HepG2 (cell line): ENCODE results near the gene ZNF446.

ENCODE experiments used
- ATAD3A ChIP-seq: sonication (generic); formaldehyde crosslinking; IDR thresholded peaks from 2 replicates; pipeline ENCODE4 v1.4.0; 2020; ENCODE audit warnings: missing genetic modification reagents
- CREM ChIP-seq, 2 experiments: sonication (generic) in 1 of 2; formaldehyde crosslinking in 1 of 2; IDR thresholded peaks; 2 replicates each; pipeline versions ENCODE4 v1.4.0 to v1.6.1; 2016 to 2020; ENCODE audit warnings: antibody characterized with exemption in 1 of 2, mild to moderate bottlenecking in 1 of 2, missing genetic modification reagents in 1 of 2
- EZH2 ChIP-seq: conservative IDR thresholded peaks from 2 replicates; pipeline ENCODE4 v1.6.1; 2012; ENCODE audit warnings: mild to moderate bottlenecking, low read depth, low read length, moderate library complexity
- RAD21 ChIP-seq: fragments of 450-650 bp; formaldehyde crosslinking; IDR thresholded peaks from 2 replicates; pipeline ENCODE4 v1.5.0; 2020; ENCODE audit warnings: mild to moderate bottlenecking
- SETDB1 ChIP-seq: sonication (generic); formaldehyde crosslinking; IDR thresholded peaks from 2 replicates; pipeline ENCODE4 v1.5.1; 2020; ENCODE audit warnings: missing genetic modification reagents, mild to moderate bottlenecking, borderline replicate concordance
- SMARCC2 ChIP-seq: fragments of 450-650 bp; IDR thresholded peaks from 2 replicates; pipeline ENCODE4 v1.6.1; 2017; ENCODE audit warnings: antibody characterized with exemption, mild to moderate bottlenecking
- TOE1 ChIP-seq: sonication (generic); formaldehyde crosslinking; IDR thresholded peaks from 2 replicates; pipeline ENCODE4 v1.4.0; 2020; ENCODE audit warnings: mild to moderate bottlenecking, missing genetic modification reagents
- YY1 ChIP-seq: IDR thresholded peaks from 2 replicates; pipeline ENCODE4 v1.6.1; 2011; ENCODE audit warnings: low read length, low read depth, moderate library complexity, mild to moderate bottlenecking; ENCODE audit not compliant: insufficient read depth, insufficient replicate concordance
- ZNF781 ChIP-seq: sonication (generic); formaldehyde crosslinking; IDR thresholded peaks from 2 replicates; pipeline ENCODE4 v1.5.1; 2020; ENCODE audit warnings: borderline replicate concordance, mild to moderate bottlenecking, missing genetic modification reagents; ENCODE audit errors: not compliant biosample characterization
- TF ChIP-seq, protein P1 (sequence below): sonication (generic); formaldehyde crosslinking; IDR thresholded peaks from 2 replicates; pipeline ENCODE4 v1.5.0; 2020; ENCODE audit warnings: mild to moderate bottlenecking, missing genetic modification reagents, moderate library complexity

DNA sequence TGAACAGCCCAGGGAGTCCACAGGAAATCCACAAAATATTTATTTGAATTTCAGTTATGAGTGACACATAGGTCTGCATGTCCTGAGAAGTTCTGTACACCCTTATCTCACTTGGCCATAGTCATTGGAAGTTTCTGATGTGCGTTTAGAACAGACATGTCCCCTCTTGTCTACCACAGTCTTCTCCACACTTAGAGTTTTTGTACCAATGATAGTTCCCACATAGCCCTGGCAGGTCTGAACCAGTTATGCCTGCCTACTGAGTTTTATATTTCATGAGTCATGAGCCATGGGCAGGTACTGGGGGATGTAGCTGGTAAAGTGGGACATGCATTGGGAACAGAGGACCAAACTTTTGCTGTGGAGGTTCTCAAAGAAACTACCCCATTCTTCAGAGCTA, 47.5 kb upstream of the ZNF446 start:
- TF ChIP-seq RAD21 (CRISPR knock-in tag) (no peak), SETDB1 (CRISPR knock-in tag) (no peak), CREM (IDR thresholded peaks at IDR 0.05) (no peak), CREM (CRISPR knock-in tag; IDR thresholded peaks at IDR 0.05) (no peak), EZH2 (no peak), TOE1 (CRISPR knock-in tag) (no peak), ATAD3A (CRISPR knock-in tag) (no peak), SMARCC2 (no peak), ZNF781 (CRISPR knock-in tag) (no peak), YY1 (no peak)
- TF ChIP-seq, protein P1, sequence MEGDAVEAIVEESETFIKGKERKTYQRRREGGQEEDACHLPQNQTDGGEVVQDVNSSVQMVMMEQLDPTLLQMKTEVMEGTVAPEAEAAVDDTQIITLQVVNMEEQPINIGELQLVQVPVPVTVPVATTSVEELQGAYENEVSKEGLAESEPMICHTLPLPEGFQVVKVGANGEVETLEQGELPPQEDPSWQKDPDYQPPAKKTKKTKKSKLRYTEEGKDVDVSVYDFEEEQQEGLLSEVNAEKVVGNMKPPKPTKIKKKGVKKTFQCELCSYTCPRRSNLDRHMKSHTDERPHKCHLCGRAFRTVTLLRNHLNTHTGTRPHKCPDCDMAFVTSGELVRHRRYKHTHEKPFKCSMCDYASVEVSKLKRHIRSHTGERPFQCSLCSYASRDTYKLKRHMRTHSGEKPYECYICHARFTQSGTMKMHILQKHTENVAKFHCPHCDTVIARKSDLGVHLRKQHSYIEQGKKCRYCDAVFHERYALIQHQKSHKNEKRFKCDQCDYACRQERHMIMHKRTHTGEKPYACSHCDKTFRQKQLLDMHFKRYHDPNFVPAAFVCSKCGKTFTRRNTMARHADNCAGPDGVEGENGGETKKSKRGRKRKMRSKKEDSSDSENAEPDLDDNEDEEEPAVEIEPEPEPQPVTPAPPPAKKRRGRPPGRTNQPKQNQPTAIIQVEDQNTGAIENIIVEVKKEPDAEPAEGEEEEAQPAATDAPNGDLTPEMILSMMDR (CRISPR knock-in tag): no peak
